SW 1271 (cell line): Measurements from ENCODE around the gene CERS3.
"Not testable (repeated sequence)": the region's sequence is repeated elsewhere in the genome, so short reads cannot be mapped to it uniquely, and the experiment has no call there.

Experiments
- DNase-seq, 2 experiments: peaks; one replicate each; lab custom pipeline; 2025; lab: John Stamatoyannopoulos, UW

The CERS3 gene

DNA sequence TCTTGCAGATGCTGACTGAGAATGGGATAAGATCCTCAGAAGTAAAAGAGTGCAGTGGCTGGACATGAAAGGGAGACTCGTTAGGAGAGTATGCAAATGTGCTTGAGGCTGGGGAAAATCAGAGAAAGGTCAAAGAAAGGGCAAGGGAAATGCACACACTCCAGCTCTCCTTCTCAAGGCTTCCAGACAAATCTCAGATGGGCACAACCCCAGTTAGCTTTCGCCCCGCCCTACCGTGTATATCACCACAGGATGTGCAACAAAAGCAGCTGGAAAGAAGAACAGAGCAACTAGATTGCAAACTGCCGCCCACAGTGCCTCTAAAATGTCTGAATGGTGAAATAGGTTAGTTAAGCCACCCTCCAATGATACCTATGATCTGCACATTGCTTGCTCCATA lies 63.9 kb downstream of the CERS3 start:
- no peak for DNase-seq

DNA sequence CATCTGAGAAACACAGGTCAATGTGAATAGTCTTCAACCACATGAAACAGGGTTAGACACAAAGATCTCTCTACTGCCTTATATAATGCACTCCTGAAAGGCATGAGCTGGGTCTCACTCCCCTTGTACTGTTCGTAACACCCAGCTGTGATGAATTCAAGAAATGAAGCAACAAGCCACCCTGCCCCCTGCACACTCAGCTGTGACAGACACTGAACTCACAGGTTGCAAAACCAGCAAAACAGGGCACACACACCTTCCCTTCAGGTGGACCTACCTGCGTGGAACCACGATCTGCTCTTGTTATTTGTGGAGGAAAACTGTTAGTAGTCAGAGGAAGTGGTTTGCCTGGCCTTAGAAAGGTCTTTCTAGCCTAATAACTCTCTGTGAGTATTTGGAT lies 64.5 kb downstream of the CERS3 start:
- DNase-seq, result no peak

DNA sequence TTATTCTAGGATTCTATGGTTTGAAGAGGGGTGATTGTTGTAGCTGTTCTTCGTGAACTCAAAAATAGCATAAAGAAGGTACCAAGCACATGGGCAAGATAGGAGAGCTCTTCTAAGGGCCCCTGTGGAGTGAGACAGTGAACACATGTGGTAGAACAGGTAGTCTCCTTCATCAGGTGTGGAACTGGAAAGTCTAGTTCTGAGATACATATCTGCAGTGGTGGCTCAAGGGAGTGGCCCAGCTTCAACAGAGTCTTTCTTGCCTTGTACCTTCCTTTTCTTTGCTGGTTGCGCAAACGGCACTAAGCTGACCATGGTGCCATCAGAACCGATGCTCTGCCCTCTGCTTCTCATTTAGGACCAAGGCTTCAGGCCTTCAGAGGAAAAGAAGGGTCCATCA lies 65.2 kb downstream of the CERS3 start:
- DNase-seq, result no peak

DNA sequence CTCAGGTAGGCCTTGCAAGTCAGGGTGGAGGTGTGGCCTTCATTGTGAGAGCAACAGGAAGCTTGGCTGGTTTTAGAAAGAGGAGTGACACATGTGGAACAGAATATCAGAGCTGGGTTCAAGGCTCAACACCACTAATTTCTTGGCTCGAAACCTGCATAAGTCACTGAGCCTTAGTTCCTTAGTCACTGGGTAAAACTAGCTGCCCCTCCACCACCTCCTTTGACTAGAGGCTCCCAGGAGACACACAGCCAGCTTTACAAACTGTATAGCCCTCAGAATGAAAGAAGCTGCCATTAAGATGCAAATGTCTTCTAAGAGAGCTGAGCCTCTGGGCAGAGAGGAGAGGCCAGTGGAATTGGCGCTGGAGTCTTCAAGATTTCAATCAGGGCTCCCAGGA lies 67.7 kb downstream of the CERS3 start:
- DNase-seq, result no peak

DNA sequence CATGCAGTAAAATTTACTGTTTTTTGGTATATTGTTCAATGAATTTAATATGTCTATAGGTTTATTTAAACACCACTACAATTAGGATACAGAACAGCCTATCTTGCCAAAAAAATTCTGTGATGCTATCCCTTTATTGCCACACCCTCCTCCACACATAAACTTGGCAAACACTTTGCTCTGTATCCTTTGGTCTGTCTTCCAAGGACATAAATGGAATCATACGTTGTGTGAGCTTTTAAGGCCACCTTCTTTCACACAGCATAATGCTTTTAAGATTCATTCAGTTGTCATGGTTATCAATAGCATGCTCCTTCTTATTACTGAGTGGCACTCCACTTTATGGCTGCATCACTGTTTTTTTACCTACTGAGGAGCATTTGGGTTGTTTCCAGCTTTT lies 71.5 kb downstream of the CERS3 start:
- DNase-seq, result peak; percentile 2 to 52

DNA sequence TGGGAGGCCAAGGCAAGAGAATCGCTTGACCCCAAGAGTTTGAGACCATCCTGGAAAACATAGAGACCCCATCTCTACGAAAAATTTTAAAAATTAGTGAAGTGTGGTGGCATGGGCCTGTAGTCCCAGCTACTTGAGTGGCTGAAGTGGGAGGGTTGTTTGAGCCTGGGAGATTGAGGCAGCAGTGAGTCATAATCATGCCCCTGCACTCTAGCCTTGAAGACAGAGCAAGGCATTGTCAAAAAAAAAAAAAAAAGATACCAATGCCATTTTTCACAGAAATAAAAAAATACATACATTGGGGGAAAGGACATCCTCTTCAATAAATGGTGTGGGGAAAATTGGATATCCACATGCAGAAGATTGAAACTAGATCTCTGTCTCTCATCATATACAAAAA lies 74.6 kb downstream of the CERS3 start:
- DNase-seq, result no peak

DNA sequence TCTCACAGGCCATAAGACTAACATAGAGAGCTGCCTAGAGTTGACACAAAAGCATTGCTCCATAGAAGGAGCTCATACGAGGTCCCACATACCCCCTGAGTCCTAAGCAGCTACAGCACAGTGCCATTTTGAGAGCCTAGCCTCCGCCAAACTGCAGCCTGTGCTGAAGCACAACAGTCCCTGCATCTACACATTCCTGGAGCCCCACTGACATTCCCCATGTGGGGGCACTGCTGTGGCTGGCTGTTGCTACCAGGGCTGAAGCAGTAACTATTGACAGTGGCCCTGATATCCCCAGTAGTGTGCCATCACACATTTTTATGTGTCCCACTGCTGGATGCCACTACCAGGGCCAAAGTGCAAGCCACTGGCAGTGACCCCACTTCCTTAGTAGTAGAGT lies 80.3 kb downstream of the CERS3 start:
- DNase-seq, result no peak

DNA sequence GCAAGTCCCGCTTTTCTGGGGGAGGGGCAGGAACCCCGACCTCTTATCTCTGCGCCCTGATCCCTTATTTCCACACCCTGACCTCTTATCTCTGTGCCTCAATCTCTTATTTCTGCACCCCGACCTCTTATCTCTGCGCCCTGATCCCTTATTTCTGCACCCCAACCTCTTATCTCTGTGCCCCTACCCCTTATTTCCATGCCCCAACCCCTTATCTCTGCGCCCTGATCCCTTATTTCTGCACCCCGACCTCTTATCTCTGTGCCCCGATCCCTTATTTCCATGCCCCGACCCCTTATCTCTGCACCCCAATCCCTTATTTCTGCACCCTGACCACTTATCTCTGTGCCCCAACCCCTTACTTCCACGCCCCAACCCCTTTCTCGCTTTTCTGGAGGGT lies 87.7 kb downstream of the CERS3 start:
- not testable (repeated sequence) for DNase-seq

DNA sequence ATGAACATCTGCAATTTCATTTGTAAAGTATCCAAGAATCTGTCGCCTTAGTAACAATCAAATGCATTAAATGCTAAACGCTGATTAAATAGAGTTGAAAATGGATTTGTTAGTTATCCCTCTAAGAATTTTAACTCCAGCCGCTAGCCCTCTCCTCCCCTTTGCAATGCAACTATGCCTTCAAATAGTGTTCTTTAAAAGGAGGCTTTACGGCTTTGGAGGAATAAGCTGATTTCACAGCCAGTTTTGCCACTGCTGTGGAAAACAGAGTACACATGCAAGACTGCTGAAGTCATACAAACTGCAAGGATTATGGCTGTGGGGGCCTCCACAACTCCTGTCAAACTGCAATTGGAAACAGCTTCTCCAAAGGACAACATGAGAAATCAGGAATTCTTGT lies 89.2 kb downstream of the CERS3 start:
- DNase-seq, result no peak

DNA sequence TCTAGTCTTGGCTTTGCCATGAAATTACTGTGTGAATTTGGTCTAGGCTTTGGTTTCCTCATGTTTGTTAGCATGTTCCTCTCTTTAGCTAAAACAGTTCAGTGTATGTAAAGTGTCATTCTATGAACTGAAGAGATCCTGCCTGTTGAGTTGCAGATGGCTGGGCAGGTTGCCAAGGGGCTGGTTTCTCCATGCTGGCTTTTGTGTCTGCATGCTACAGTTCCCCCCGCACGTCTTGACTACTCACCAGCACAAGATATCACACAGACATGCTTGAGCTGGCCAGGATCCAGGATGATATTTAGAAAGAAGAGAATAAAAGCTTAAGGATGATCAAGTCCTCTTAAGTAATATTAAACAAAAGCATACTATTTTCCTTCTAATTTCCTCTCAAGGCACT lies 90.2 kb downstream of the CERS3 start:
- DNase-seq, result no peak

DNA sequence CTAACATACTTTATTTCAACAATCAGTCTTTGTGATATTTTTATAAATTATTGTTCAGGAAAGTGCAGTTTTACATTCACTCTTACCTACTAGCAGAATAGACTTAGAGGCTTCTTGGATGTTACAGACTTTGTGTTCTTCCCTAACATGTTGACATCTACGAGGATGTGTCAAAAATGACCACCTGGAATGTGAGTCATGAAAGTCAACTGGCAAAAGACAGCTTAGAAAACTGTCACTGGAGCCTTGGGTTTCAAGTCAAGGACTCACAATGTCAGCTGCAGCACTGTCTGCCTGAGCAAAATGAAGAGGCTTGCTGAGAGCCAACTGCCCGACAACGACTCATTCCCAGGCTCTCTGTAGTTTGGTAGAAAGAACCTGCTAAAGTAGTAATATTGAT lies 91.5 kb downstream of the CERS3 start:
- DNase-seq, result no peak

DNA sequence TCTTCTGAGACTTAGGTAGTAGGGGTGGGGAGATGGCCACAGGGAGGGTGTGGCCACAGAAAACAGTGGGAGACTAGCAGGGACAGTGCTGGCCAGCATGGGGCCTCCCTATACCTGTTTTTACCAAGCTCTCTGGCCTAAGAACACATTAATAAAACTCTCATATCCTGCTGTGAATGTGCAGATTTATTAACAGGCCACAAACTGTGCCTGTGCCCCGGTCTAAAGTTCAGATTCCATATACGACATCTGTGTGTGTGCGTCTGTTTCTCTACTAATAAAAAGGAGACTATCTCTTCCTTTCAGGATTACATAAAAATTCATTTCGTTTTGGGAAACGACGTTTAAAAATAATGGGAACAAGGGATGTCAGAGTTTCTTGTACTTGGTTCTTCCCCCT lies 94.2 kb downstream of the CERS3 start:
- DNase-seq, result no peak

DNA sequence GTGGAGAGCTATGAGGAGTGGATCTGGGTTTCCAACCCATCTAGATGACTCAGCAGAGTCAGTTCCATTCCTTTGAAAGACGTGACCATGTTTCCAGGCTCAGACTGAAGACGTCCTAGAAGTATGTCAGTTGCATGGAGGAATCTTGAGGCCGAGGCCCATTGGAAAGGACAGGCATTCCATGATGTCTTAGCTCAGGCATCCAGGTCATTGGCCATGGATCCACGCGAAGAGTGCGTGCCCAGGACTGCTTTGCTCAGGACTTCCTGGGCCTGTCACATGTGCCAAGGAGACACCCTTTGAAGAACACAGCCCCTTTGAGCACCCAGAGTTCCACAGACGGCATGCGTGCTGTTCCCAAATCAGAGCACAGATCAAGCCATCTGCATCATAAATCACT lies 94.7 kb downstream of the CERS3 start:
- no peak for DNase-seq

DNA sequence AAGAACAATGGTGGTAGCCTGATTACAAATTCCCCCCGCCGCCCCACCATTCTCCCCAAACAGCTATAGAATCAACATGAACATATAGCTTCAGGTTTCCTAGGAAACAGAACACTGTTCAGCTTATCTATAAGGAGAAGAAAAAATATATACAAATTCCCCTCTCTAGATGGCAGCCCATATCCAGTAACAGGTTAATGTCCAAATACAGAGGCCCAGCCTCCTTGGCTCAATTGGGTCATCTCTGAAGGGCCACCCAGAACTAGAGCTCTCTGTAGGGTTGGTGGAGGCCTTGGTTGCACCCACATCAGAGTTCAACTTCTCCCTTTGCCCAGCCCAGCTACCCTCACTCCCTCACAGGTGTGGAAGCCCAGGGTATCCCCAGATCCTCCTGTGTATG lies 95.4 kb downstream of the CERS3 start:
- DNase-seq, result no peak

DNA sequence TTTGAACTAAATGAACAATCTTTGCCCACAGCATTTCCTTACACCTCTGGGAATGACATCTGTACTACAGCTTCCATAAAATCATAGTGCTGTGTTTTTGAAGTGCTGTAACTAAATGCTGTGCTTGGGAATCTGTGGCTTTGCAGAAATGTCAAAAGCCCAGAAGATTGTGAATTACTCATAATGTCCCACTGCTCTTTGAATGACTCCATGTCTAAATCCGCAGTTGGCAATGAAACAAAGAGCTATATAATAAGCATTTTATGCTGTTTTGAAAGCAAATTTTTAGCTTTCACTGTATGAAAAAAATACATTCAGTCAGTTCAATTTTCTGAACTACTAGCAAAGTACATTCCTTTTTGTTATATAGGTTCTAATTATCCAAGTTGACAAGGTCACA lies 98.3 kb downstream of the CERS3 start:
- no peak for DNase-seq

DNA sequence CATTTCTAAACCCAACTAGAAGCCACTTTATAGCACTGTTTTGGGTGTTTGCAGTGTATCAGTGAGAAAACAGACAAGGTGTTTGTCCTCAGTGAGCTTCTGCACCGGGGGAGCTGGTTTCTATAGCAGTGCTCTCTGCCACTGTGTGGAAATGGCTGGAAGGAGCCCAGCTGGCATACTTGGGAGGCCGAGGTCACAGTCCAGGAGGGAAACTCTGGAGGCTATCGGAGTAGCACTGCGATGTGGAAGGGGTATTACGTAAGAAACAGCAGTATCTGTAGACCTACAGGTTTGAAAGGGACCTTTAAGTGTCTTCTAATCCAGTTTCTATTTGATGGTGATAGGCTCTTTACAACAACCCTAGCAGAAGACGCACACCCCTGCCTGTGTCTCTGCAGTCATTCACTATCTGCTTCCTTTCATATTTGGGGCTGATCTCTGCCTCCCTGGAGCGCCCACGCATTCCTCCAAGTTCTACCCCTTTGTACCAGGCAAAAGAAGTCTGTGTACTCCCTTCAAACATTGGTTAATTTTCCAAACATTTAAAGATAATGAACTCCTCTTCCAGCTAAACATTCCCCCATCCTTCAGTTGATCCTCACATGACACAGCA lies 99.5 kb downstream of the CERS3 start:
- DNase-seq, result no peak

DNA sequence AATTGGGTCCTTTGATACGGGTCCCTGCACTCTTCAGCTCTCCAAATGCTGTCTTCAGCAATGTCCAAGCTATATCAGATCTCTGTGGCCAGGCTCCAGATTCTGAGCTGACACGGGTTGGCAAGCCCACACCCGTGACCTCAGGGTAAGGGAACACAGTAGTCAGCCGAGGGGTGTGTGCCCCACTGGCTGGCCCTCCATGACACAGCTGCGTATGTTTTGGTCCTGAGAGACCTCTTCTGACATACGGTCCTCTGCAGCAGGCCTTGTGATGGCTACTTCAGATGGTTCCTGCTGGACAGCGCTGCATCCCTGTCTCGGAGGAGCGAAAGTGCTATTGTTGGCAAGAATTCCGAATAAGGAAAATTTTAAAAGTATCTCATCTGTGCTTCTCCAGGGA lies 101.8 kb downstream of the CERS3 start:
- DNase-seq, result no peak

DNA sequence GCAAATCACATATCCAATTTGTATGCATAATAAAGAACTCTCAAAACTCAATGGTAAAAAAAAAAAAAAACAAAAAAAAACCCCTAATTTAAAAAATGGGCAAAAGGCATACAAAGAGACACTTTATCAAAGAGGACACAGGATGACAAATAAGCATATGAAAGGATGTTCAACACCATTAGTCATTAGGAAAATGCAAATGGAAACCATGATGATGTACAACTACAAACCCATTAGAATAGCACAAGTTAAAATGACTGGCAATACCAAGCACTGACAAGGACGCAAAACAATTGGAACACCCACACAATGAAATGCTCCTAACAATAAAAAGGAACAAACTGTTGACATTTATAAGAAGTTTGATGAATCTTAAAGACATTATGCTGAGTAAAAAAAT lies 123.6 kb downstream of the CERS3 start:
- no peak for DNase-seq

DNA sequence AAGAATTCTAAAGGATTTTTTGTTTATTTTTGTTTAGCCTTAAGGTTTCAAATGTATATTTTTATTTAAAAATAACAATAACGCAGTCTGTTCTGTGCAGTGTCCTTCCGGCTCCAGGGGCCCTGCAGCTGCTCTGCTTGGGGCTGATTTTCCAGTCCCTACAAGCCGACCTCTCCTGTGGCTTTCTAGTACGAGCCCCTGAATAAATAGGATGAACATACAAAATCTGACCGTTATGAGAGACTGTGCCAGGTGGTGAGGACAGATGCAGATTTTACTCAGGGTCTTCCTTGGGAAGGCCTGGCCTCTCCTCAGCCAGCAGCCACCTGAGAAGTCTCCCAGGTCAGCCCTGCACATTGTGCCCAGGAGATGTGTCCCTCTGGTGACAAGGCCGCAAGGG lies 127.8 kb downstream of the CERS3 start:
- DNase-seq, result no peak

DNA sequence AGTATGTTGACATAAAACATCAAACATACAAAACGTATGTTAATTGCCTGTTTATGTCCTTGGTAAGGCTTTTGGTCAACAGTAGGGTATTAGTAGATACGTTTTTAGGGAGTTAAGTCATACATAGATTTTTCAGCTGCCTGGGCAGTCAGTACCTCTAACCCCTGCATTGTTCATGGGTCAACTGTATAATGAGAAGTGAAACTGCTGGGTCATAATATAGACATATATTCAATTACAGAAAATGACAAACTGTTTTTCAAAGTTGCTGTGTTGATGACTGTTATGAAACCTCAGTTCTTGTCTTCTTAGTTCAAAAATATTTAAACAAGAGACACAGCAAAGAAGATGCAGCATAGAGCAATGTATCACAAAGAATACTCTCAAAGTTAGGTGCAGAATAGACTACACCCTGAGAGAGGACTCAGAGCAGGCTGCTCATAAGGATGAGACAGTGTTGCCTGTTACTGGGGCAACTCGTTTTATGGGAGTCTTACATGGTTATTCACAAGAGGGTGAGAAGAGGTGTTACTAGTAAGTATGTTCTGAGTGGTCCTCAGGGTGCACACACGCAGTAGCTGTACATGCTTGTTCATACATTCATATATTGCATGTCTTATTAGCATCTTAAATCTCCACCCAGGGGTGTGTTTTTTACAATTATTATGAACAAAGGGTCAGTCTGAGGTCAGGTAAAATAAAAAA lies 133.9 kb downstream of the CERS3 start:
- no peak for DNase-seq

DNA sequence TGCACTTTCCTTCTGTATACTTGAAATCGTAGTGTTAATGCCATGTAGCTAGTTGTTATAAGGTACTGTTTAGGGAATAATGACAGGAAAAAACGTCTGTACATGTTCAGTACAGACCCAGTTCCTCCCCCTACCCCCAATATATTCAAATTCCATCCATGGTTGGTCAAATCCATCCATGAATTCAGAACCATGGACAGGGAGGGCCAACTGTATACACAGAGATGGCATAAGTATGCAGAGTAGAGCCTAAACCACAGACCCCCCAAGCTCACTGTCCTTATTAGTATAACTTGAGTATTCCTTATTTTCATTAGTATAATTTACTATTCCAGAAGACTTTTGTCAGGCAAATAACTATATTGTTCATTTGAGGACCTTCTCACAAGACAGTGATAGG lies 135.7 kb downstream of the CERS3 start:
- DNase-seq, result no peak

DNA sequence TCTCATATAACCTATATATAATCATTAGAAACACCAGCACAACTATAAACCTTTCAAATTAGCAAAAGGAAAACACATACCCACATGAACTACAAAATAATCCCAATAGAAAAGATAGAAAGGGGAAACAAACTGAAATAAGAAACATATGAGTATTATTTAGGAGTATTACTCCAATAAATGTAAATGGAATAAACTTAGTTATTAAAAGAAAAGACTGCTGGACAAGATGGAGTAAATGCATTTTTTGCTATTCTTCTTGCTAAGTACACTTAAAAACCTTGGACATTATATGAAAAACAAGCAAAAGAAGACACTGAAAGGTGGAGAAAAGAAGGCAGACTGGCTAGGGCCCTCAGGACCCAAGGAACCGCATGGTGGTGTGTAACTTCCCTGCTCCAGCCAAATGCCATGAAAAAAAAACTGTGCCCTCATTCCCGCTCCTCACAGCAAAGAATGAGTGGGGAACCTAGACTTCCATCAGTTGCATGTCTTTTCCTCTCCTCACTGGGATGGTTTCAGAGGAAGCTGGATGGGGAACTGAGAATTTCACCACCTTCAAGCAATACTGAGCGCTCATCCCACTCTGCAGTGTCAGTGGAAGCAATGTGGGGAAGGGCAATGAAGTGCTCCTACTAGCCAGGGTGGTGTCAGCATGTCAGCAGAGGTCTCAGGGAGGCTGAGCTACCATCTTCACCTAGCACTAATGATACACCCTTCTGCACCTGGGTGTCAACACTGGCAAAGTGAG lies 143.3 kb downstream of the CERS3 start:
- no peak for DNase-seq

DNA sequence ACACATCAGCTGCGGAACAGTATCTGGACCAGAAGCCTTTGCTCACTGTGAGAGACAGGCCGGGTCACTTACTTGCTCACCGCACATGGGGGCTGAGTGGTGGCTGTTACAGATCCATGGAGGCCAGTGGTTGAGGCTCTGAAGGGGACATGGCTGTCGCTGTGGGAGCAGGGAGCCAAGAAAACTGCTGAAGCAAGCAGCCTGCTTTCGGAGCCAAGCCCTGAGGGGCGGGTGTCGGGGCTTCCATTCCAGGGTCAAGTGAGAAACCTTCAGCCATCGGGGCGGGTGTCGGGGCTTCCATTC lies 144.7 kb downstream of the CERS3 start:
- DNase-seq, result no peak
